ENCODE data around the gene ZNF189. TPM values are rescaled to one million over a fixed set of nuclear protein-coding genes. Genes with fewer than 3 reads are reported as not detected.

Gene ZNF189
- total and polyA plus RNA-seq, 7 experiments from 2014 or later: 3.1 to 25.0 (median 9.0) TPM

DNA sequence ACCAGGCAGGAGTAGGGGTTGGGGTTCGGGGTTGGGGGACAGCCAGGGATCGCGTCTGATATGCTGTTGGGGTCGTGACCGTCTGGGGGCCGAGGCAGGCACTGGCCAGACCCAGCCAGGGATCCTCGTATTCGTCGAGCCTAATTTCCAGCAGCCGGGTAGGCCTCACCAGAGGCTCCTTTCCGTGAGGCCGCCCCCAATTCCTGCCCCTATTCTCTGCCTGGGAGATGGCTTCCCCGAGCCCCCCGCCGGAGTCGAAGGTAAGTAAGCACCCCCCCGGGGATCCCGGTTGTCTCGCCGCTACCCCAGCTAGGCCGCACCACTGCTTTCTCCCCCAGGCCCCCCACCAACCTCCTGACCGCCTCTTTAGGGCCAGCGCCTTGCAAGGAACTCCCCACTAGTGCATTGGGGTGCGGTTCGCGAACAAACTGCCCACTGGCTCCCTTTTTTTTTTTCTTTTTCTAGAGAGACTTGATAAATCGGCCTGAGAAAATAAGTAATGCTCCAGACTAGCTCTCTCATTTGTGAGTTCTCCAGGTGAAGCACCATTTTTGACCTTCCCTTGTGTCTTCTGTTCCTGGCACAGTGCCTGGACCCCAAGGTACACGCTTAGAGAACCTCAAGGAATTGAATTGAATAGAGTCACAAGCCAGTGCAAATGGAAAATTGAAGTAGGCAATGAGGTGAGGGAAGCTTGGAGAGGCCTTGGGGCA, 435 bp downstream of the ZNF189 start:
- ChIA-PET CTCF (interaction anchor here (0.7 to 1.6 kb wide), 2 partner anchors 135 to 169 kb away, joined by 3 read pairs; partner anchors contain the start of gene RNF20), POLR2A (interaction anchor here (0.7 to 1.3 kb wide), 7 partner anchors 10 to 174 kb away, joined by 3 to 17 read pairs (median 4); partner anchors contain the start of gene RNF20)
- H3K27ac ChIP-seq (ENCODE audit: low read depth, low read length): peak overlapping the region; percentile 94
- ATAC-seq (peak; percentile 4), DNase-seq (no peak)
- peaks cover 21 to 34% of the 10 kb centered on the region in 2 donors for H3K4me1 ChIP-seq (ENCODE audit: control insufficient read depth in 2 of 2, insufficient read depth in 2 of 2, low read length in 2 of 2)
- H3K9me3 ChIP-seq (ENCODE audit: control insufficient read depth in 2 of 3, low read length in 3 of 3): no peaks in the 10 kb centered on the region
- Mint-ChIP-seq H3K27me3 (no peaks in the 10 kb centered on the region), H3K9me3 (peaks cover 2 to 20% (median 8%) of the 10 kb centered on the region in 11 donors), H3K27ac (peak overlapping the region; percentile 97 to 100 (median 99)), H3K4me1 (peaks cover 53 to 91% (median 81%) of the 10 kb centered on the region in 7 donors), H3K36me3 (peaks cover 36 to 66% (median 54%) of the 10 kb centered on the region in 5 donors), H3K4me3 (peak overlapping the region; percentile 93 to 100 (median 98))
- intact Hi-C loops (cut with micrococcal nuclease): loop anchor here (1.0 to 10.0 kb wide), 11 partner anchors 56 to 1577 kb away; partner anchors contain the start of genes RNF20 (in 2 of the 2), ERP44 (in 1 of the 2), INVS (in 1 of the 2) and MSANTD3 (in 1 of the 2)
- peaks cover 4 to 28% (median 13%) of the 10 kb centered on the region in 3 experiments for H3K36me3 ChIP-seq (ENCODE audit: control insufficient read depth in 2 of 3, insufficient read depth in 3 of 3, low read length in 3 of 3)
- peak overlapping the region; percentile 90 for H3K4me3 ChIP-seq (ENCODE audit: low read length)
- H3K27me3 ChIP-seq (ENCODE audit: control insufficient read depth in 2 of 2, insufficient read depth in 2 of 2, low read length in 2 of 2): no peaks in the 10 kb centered on the region

DNA sequence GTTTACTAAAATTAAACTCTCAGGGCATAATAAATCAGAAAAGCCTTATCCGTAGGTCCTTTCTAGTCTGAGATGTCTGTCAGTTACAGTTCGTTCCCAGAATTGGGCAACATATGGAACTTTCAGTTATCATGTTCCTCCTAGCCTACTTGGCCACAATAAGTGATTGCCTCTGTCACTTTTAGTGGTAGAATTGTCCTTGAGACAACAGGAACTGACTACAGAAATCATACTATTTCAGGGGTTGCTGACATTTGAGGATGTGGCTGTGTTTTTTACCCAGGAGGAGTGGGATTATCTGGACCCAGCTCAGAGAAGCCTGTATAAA, 956 bp downstream of the ZNF189 start:
- peak overlapping the region; percentile 90 for H3K4me3 ChIP-seq (ENCODE audit: low read length)
- peak overlapping the region; percentile 93 to 100 (median 98) for H3K4me3 Mint-ChIP-seq
- peaks cover 3 to 24% (median 9%) of the 10 kb centered on the region in 11 donors for H3K9me3 Mint-ChIP-seq
- ChIA-PET POLR2A (no interaction called here), CTCF (interaction anchor here (1.6 kb wide), 1 partner anchor 168 kb away, joined by 3 read pairs; no protein-coding TSS in a partner anchor)
- peak overlapping the region; percentile 58 to 100 (median 99) for H3K27ac Mint-ChIP-seq
- H3K27ac ChIP-seq (ENCODE audit: low read depth, low read length): peak overlapping the region; percentile 94
- intact Hi-C loops (cut with micrococcal nuclease): loop anchor here (2.0 to 10.0 kb wide), 7 partner anchors 55 to 1493 kb away; partner anchors contain the start of genes ERP44 (in 1 of the 2), INVS (in 1 of the 2), MSANTD3 (in 1 of the 2) and STX17 (in 1 of the 2)
- peaks cover 21 to 34% of the 10 kb centered on the region in 2 donors for H3K4me1 ChIP-seq (ENCODE audit: control insufficient read depth in 2 of 2, insufficient read depth in 2 of 2, low read length in 2 of 2)
- no peaks in the 10 kb centered on the region for H3K27me3 ChIP-seq (ENCODE audit: control insufficient read depth in 2 of 2, insufficient read depth in 2 of 2, low read length in 2 of 2)
- H3K36me3 Mint-ChIP-seq: peaks cover 42 to 67% (median 54%) of the 10 kb centered on the region in 5 donors
- ATAC-seq (no peak), DNase-seq (no peak)
- H3K27me3 Mint-ChIP-seq: no peaks in the 10 kb centered on the region
- H3K4me1 Mint-ChIP-seq: peaks cover 48 to 86% (median 76%) of the 10 kb centered on the region in 7 donors
- peaks cover 9 to 31% (median 14%) of the 10 kb centered on the region in 3 experiments for H3K36me3 ChIP-seq (ENCODE audit: control insufficient read depth in 2 of 3, insufficient read depth in 3 of 3, low read length in 3 of 3)
- H3K9me3 ChIP-seq (ENCODE audit: control insufficient read depth in 2 of 3, low read length in 3 of 3): no peaks in the 10 kb centered on the region

GRCh38 chr9:101400120-101400519, 1.5 kb downstream of the ZNF189 start:
- H3K27me3 ChIP-seq (ENCODE audit: control insufficient read depth in 2 of 2, insufficient read depth in 2 of 2, low read length in 2 of 2): no peaks in the 10 kb centered on the region
- H3K4me1 ChIP-seq (ENCODE audit: control insufficient read depth in 2 of 2, insufficient read depth in 2 of 2, low read length in 2 of 2): peaks cover 21 to 34% of the 10 kb centered on the region in 2 donors
- H3K36me3 ChIP-seq (ENCODE audit: control insufficient read depth in 2 of 3, insufficient read depth in 3 of 3, low read length in 3 of 3): peaks cover 14 to 36% (median 20%) of the 10 kb centered on the region in 3 experiments
- ATAC-seq (no peak), DNase-seq (no peak)
- Mint-ChIP-seq H3K4me1 (peaks cover 43 to 82% (median 72%) of the 10 kb centered on the region in 7 donors), H3K9me3 (peaks cover 5 to 29% (median 14%) of the 10 kb centered on the region in 11 donors), H3K36me3 (peaks cover 47 to 67% (median 54%) of the 10 kb centered on the region in 5 donors), H3K27ac (peak overlapping the region; percentile 9 to 100 (median 78)), H3K27me3 (no peaks in the 10 kb centered on the region), H3K4me3 (peak overlapping the region; percentile 93 to 100 (median 98))
- ChIA-PET CTCF (interaction anchor here (1.6 kb wide), 1 partner anchor 168 kb away, joined by 3 read pairs; no protein-coding TSS in a partner anchor), POLR2A (no interaction called here)
- H3K4me3 ChIP-seq (ENCODE audit: low read length): peak overlapping the region; percentile 90
- intact Hi-C loops (cut with micrococcal nuclease): no loop called here
- H3K9me3 ChIP-seq (ENCODE audit: control insufficient read depth in 2 of 3, low read length in 3 of 3): peaks cover 0 to 1% (median 0%) of the 10 kb centered on the region in 3 experiments
- no peak overlapping the region for H3K27ac ChIP-seq (ENCODE audit: low read depth, low read length)

GRCh38 chr9:101403516-101404285, 5.0 kb downstream of the ZNF189 start:
- ChIA-PET CTCF (no interaction called here), POLR2A (no interaction called here)
- H3K27me3 Mint-ChIP-seq: no peaks in the 10 kb centered on the region
- H3K9me3 Mint-ChIP-seq: peaks cover 13 to 54% (median 47%) of the 10 kb centered on the region in 11 donors
- peak overlapping the region in 1 of 10 donors; percentile 6 for H3K4me3 Mint-ChIP-seq
- Histone ChIP-seq H3K9me3 (ENCODE audit: control insufficient read depth in 2 of 3, low read length in 3 of 3) (peaks cover 8 to 29% (median 10%) of the 10 kb centered on the region in 3 experiments), H3K36me3 (ENCODE audit: control insufficient read depth in 2 of 3, insufficient read depth in 3 of 3, low read length in 3 of 3) (peaks cover 27 to 71% (median 32%) of the 10 kb centered on the region in 3 experiments), H3K4me3 (ENCODE audit: low read length) (no peak overlapping the region), H3K4me1 (ENCODE audit: control insufficient read depth in 2 of 2, insufficient read depth in 2 of 2, low read length in 2 of 2) (peaks cover 12 to 17% of the 10 kb centered on the region in 2 donors), H3K27ac (ENCODE audit: low read depth, low read length) (no peak overlapping the region), H3K27me3 (ENCODE audit: control insufficient read depth in 2 of 2, insufficient read depth in 2 of 2, low read length in 2 of 2) (no peaks in the 10 kb centered on the region)
- intact Hi-C loops (cut with micrococcal nuclease): no loop called here
- DNase-seq: no peak
- H3K27ac Mint-ChIP-seq: no peak overlapping the region
- no peak for ATAC-seq
- peaks cover 30 to 50% (median 46%) of the 10 kb centered on the region in 7 donors for H3K4me1 Mint-ChIP-seq
- H3K36me3 Mint-ChIP-seq: peaks cover 70 to 84% (median 82%) of the 10 kb centered on the region in 5 donors

DNA sequence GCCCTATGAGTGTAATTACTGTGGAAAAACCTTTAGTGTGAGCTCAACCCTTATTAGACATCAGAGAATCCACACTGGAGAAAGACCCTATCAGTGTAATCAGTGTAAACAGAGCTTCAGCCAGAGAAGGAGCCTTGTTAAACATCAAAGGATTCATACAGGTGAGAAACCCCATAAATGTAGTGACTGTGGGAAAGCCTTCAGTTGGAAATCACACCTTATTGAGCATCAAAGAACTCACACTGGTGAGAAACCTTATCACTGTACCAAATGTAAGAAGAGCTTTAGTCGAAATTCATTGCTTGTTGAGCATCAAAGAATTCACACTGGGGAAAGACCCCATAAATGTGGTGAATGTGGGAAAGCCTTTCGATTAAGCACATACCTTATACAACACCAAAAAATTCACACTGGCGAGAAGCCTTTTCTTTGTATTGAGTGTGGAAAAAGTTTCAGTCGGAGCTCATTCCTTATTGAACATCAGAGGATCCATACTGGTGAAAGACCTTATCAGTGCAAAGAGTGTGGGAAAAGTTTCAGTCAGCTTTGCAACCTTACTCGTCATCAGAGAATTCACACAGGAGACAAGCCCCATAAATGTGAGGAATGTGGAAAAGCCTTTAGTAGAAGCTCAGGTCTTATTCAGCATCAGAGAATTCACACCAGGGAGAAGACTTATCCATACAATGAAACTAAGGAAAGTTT, 9.9 kb downstream of the ZNF189 start:
- peaks cover 57 to 80% (median 77%) of the 10 kb centered on the region in 5 donors for H3K36me3 Mint-ChIP-seq
- H3K4me1 Mint-ChIP-seq: peaks cover 0 to 10% (median 5%) of the 10 kb centered on the region in 7 donors
- no peaks in the 10 kb centered on the region for H3K27me3 ChIP-seq (ENCODE audit: control insufficient read depth in 2 of 2, insufficient read depth in 2 of 2, low read length in 2 of 2)
- no peak overlapping the region for H3K27ac ChIP-seq (ENCODE audit: low read depth, low read length)
- peaks cover 24 to 55% (median 27%) of the 10 kb centered on the region in 3 experiments for H3K36me3 ChIP-seq (ENCODE audit: control insufficient read depth in 2 of 3, insufficient read depth in 3 of 3, low read length in 3 of 3)
- peaks cover 13 to 97% (median 66%) of the 10 kb centered on the region in 11 donors for H3K9me3 Mint-ChIP-seq
- ChIA-PET POLR2A (no interaction called here), CTCF (no interaction called here)
- DNase-seq: no peak
- H3K27ac Mint-ChIP-seq: no peak overlapping the region
- no peaks in the 10 kb centered on the region for H3K27me3 Mint-ChIP-seq
- H3K9me3 ChIP-seq (ENCODE audit: control insufficient read depth in 2 of 3, low read length in 3 of 3): peaks cover 26 to 67% (median 34%) of the 10 kb centered on the region in 3 experiments
- H3K4me1 ChIP-seq (ENCODE audit: control insufficient read depth in 2 of 2, insufficient read depth in 2 of 2, low read length in 2 of 2): no peaks in the 10 kb centered on the region
- intact Hi-C loops (cut with micrococcal nuclease): no loop called here
- no peak overlapping the region for H3K4me3 ChIP-seq (ENCODE audit: low read length)
- ATAC-seq: no peak
- H3K4me3 Mint-ChIP-seq: no peak overlapping the region

DNA sequence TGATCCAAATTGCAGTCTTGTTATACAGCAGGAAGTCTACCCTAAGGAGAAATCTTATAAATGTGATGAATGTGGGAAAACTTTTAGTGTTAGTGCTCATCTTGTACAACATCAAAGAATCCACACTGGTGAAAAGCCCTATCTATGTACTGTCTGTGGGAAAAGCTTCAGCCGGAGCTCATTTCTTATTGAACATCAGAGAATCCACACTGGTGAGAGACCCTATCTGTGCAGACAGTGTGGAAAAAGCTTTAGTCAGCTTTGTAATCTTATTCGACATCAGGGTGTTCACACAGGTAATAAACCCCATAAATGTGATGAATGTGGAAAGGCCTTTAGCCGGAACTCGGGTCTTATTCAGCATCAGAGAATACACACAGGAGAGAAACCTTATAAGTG, 10.4 kb downstream of the ZNF189 start:
- no peak overlapping the region for H3K27ac ChIP-seq (ENCODE audit: low read depth, low read length)
- H3K4me3 Mint-ChIP-seq: no peak overlapping the region
- no peaks in the 10 kb centered on the region for H3K4me1 ChIP-seq (ENCODE audit: control insufficient read depth in 2 of 2, insufficient read depth in 2 of 2, low read length in 2 of 2)
- no peak for ATAC-seq
- intact Hi-C loops (cut with micrococcal nuclease): no loop called here
- H3K27me3 Mint-ChIP-seq: no peaks in the 10 kb centered on the region
- H3K27me3 ChIP-seq (ENCODE audit: control insufficient read depth in 2 of 2, insufficient read depth in 2 of 2, low read length in 2 of 2): no peaks in the 10 kb centered on the region
- H3K9me3 Mint-ChIP-seq: peaks cover 12 to 97% (median 67%) of the 10 kb centered on the region in 11 donors
- H3K36me3 ChIP-seq (ENCODE audit: control insufficient read depth in 2 of 3, insufficient read depth in 3 of 3, low read length in 3 of 3): peaks cover 20 to 49% (median 27%) of the 10 kb centered on the region in 3 experiments
- no peak overlapping the region for H3K4me3 ChIP-seq (ENCODE audit: low read length)
- H3K9me3 ChIP-seq (ENCODE audit: control insufficient read depth in 2 of 3, low read length in 3 of 3): peaks cover 28 to 70% (median 34%) of the 10 kb centered on the region in 3 experiments
- H3K4me1 Mint-ChIP-seq: peaks cover 0 to 6% (median 0%) of the 10 kb centered on the region in 7 donors
- no peak for DNase-seq
- H3K27ac Mint-ChIP-seq: no peak overlapping the region
- peaks cover 56 to 80% (median 74%) of the 10 kb centered on the region in 5 donors for H3K36me3 Mint-ChIP-seq
- ChIA-PET POLR2A (no interaction called here), CTCF (no interaction called here)
